ENCODE measurements around the gene ABT1. TPM values are rescaled to one million over a fixed set of nuclear protein-coding genes. Genes with fewer than 3 reads are reported as not detected.

ABT1 gene
- total and polyA plus RNA-seq, 2 of the 8 experiments (the other 6 are each of a cell fraction or from before 2014, with no cell fraction given), result 20.5 to 30.7 TPM

GRCh38 chr6:26568601-26569432 is 27.9 kb upstream of the ABT1 start:
- Histone ChIP-seq H3K27me3 (replicated peaks in 1 of 4; ENCODE audit: control insufficient read depth in 3 of 4, extremely low read depth in 1 of 4, insufficient read depth in 3 of 4, low read length in 3 of 4) (no peaks in the 10 kb centered on the region), H3K9me3 (ENCODE audit: insufficient read depth in 2 of 2, low read depth in 1 of 2, low read length in 1 of 2) (no peaks in the 10 kb centered on the region), H3K4me2 (ENCODE audit: insufficient read depth in 1 of 2, low read depth in 2 of 2, low read length in 2 of 2) (peak overlapping the region; percentile 20 to 75), H2BK5ac (ENCODE audit: low read depth, low read length) (no peak overlapping the region), H4K8ac (ENCODE audit: extremely low read depth, insufficient read depth, low read length) (no peak overlapping the region), H2BK120ac (replicated peaks; ENCODE audit: low read depth, low read length) (no peak overlapping the region), H3K23ac (ENCODE audit: insufficient read length) (no peak overlapping the region), H4K91ac (replicated peaks; ENCODE audit: insufficient read length, low read length) (no peak overlapping the region), H3K56ac (replicated peaks; ENCODE audit: insufficient read length, low read depth, low read length) (no peak overlapping the region), H3K27ac (ENCODE audit: low read depth, low read length) (no peak overlapping the region), H2BK15ac (ENCODE audit: low read length) (no peak overlapping the region), H3K36me3 (ENCODE audit: control insufficient read depth in 2 of 4, insufficient read depth in 4 of 4, low read length in 3 of 4) (no peaks in the 10 kb centered on the region), H3K23me2 (ENCODE audit: low read depth, low read length) (no peaks in the 10 kb centered on the region), H2AK5ac (ENCODE audit: low read depth, low read length) (no peak overlapping the region), H3K14ac (ENCODE audit: insufficient read length) (no peak overlapping the region), H2AFZ (ENCODE audit: low read length) (peak overlapping the region; percentile 85; the same call in 1 of the 2 replicates), H3K9ac (replicated peaks in 1 of 4; ENCODE audit: extremely low read depth in 1 of 4, low read depth in 3 of 4, low read length in 3 of 4) (peak overlapping the region in 1 of 4 experiments; percentile 37; a peak in 1 of 7 replicates), H4K20me1 (replicated peaks in 1 of 2; ENCODE audit: control insufficient read depth in 1 of 2, insufficient read depth in 2 of 2, low read length in 2 of 2) (no peaks in the 10 kb centered on the region), H3K4me1 (replicated peaks in 1 of 4; ENCODE audit: control insufficient read depth in 3 of 4, insufficient read depth in 4 of 4, low read length in 3 of 4) (no peaks in the 10 kb centered on the region), H2BK12ac (ENCODE audit: low read depth, low read length) (no peak overlapping the region), H3K79me1 (ENCODE audit: low read depth, low read length) (no peaks in the 10 kb centered on the region), H2BK20ac (ENCODE audit: low read length) (no peak overlapping the region), H3K18ac (ENCODE audit: extremely low read depth, low read length) (no peak overlapping the region; the same call in 1 of the 2 replicates), H3K79me2 (ENCODE audit: control insufficient read depth in 1 of 2, insufficient read depth in 2 of 2, low read length in 2 of 2) (no peaks in the 10 kb centered on the region), H3K4ac (replicated peaks; ENCODE audit: insufficient read length, low read depth, low read length) (no peak overlapping the region), H3K4me3 (ENCODE audit: extremely low read depth in 1 of 4, insufficient read depth in 2 of 4, low read depth in 3 of 4, low read length in 4 of 4) (peak overlapping the region; percentile 53 to 98 (median 84)), H4K5ac (ENCODE audit: insufficient read length, low read depth, low read length) (no peak overlapping the region)
- peak; percentile 91 to 99 for DNase-seq (ENCODE audit: low read depth in 1 of 2, low spot score in 2 of 2)
- FAIRE-seq, result peak; percentile 95
- WGBS, 2 experiments (ENCODE audit: extremely low coverage in 1 of 2, insufficient coverage in 1 of 2, insufficient read length in 1 of 2, insufficient replicate concordance in 2 of 2, low coverage in 1 of 2, low lambda C conversion rate in 2 of 2, missing lambda C conversion rate in 1 of 2), result 3% methylated on average over 34 of the region's 34 CpGs; no CpG with 5 or more reads in 1 of the 2 experiments
- POLR2A ChIA-PET (ENCODE audit: partially characterized antibody), result interaction anchor here (0.8 to 1.5 kb wide), 5 partner anchors 13 to 284 kb away, joined by 3 to 7 read pairs (median 4); a partner anchor contains a TSS
- CTCF ChIA-PET (ENCODE audit: partially characterized antibody), result interaction anchor here (0.5 to 2.1 kb wide), 12 partner anchors 14 to 970 kb away, joined by 3 to 5 read pairs (median 3); partner anchors contain the start of gene HMGN4
- TF ChIP-seq GABPA (IDR thresholded peaks at IDR 0.05; ENCODE audit: borderline replicate concordance, insufficient read depth, low read length), result no peak
- no peak for TF ChIP-seq FOSL1 (IDR thresholded peaks at IDR 0.05; ENCODE audit: insufficient read depth, low read depth, low read length)
- peak; percentile 75 for TF ChIP-seq RBBP5 (IDR thresholded peaks at IDR 0.05; ENCODE audit: borderline replicate concordance, low read depth, low read length)
- peak; percentile 100 for TF ChIP-seq TBP (IDR thresholded peaks at IDR 0.05; ENCODE audit: low read depth, low read length)
- peak; percentile 100 for TF ChIP-seq CEBPB (IDR thresholded peaks at IDR 0.05; ENCODE audit: low read depth, low read length)
- peak; percentile 65; the same call in 1 of the 2 replicates for TF ChIP-seq ATF2 (IDR thresholded peaks at IDR 0.05; ENCODE audit: low read length)
